ENCODE measurements around the gene CGB7. TPM values are rescaled to one million over a fixed set of nuclear protein-coding genes. Genes with fewer than 3 reads are reported as not detected.
"Not testable (repeated sequence)": the region's sequence is repeated elsewhere in the genome, so short reads cannot be mapped to it uniquely, and the experiment has no call there.

Gene CGB7
- total RNA-seq, 1 donor from 2014 or later, result not detected

DNA sequence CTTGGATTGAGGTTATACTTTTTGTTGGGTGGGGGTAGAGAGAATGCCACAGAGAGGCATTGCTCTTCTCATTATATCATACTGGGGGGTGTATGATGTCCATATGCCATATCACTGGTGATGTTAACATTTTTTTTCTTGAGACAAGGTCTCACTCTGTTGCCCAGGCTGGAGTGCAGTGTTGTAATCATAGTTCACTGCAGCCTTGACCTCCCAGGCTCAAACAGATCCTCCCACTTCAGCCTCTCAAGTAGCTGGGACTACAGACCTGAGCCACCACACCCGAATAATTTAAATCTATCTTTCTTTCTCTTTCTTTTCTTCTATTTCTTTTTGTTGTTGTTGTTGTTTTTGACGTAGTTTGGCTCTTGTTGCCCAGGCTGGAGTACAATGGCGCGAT, 22.8 kb upstream of the CGB7 start:
- no peak overlapping the region for H3K27ac Mint-ChIP-seq (ENCODE audit: unreplicated experiment)
- peaks cover 8% of the 10 kb centered on the region for H3K9me3 Mint-ChIP-seq (ENCODE audit: unreplicated experiment)
- DNase-seq, result no peak
- no peak overlapping the region for H3K4me3 Mint-ChIP-seq (ENCODE audit: unreplicated experiment)
- H3K4me1 Mint-ChIP-seq (ENCODE audit: low read depth, unreplicated experiment), result peaks cover 4% of the 10 kb centered on the region
- H3K36me3 Mint-ChIP-seq (ENCODE audit: unreplicated experiment), result no peaks in the 10 kb centered on the region
- H3K27me3 Mint-ChIP-seq (ENCODE audit: unreplicated experiment), result peaks cover 9% of the 10 kb centered on the region
- no peak for TF ChIP-seq CTCF (IDR thresholded peaks at IDR 0.05; ENCODE audit: partially characterized antibody, unreplicated experiment)

DNA sequence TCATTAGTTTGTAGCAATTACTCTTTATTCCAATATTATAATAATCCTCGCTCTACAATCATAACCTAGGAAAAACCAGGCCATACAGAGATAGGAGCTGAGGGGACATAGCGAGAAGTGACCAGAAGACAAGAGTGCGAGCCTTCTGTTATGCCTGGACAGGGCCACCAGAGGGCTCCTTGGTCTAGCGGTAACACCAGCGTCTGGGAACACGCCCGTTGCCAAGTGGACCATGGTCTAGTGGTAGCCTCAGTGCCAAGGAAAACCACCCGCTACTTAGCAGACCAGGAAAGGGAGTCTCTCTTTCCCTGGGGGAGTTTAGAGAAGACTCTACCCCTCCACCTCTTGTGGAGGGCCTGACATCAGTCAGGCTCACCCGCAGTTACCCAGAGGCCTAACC, 17.3 kb upstream of the CGB7 start:
- H3K9me3 Mint-ChIP-seq (ENCODE audit: unreplicated experiment); H3K4me1 Mint-ChIP-seq (ENCODE audit: low read depth, unreplicated experiment); H3K27ac Mint-ChIP-seq (ENCODE audit: unreplicated experiment); H3K4me3 Mint-ChIP-seq (ENCODE audit: unreplicated experiment): not testable (repeated sequence)
- H3K36me3 Mint-ChIP-seq (ENCODE audit: unreplicated experiment), result peaks cover 17% of the 10 kb centered on the region
- peaks cover 20% of the 10 kb centered on the region for H3K27me3 Mint-ChIP-seq (ENCODE audit: unreplicated experiment)
- TF ChIP-seq CTCF (IDR thresholded peaks at IDR 0.05; ENCODE audit: partially characterized antibody, unreplicated experiment), result peak; percentile 74
- peak; percentile 70 for DNase-seq

GRCh38 chr19:49073514-49074378, 16.2 kb upstream of the CGB7 start:
- no peak for TF ChIP-seq CTCF (IDR thresholded peaks at IDR 0.05; ENCODE audit: partially characterized antibody, unreplicated experiment)
- peaks cover 7% of the 10 kb centered on the region for H3K9me3 Mint-ChIP-seq (ENCODE audit: unreplicated experiment)
- peak overlapping the region; percentile 43 for H3K4me3 Mint-ChIP-seq (ENCODE audit: unreplicated experiment)
- H3K36me3 Mint-ChIP-seq (ENCODE audit: unreplicated experiment), result peaks cover 18% of the 10 kb centered on the region
- H3K27ac Mint-ChIP-seq (ENCODE audit: unreplicated experiment), result peak overlapping the region; percentile 13
- peaks cover 22% of the 10 kb centered on the region for H3K27me3 Mint-ChIP-seq (ENCODE audit: unreplicated experiment)
- H3K4me1 Mint-ChIP-seq (ENCODE audit: low read depth, unreplicated experiment), result no peaks in the 10 kb centered on the region
- peak; percentile 51 for DNase-seq

- DNase-seq, result peak; percentile 59
- H3K9me3 Mint-ChIP-seq (ENCODE audit: unreplicated experiment), result peaks cover 4% of the 10 kb centered on the region
- peaks cover 4% of the 10 kb centered on the region for H3K4me1 Mint-ChIP-seq (ENCODE audit: low read depth, unreplicated experiment)
- no peak overlapping the region for H3K4me3 Mint-ChIP-seq (ENCODE audit: unreplicated experiment)
- peaks cover 22% of the 10 kb centered on the region for H3K36me3 Mint-ChIP-seq (ENCODE audit: unreplicated experiment)
- TF ChIP-seq CTCF (IDR thresholded peaks at IDR 0.05; ENCODE audit: partially characterized antibody, unreplicated experiment), result no peak
- H3K27me3 Mint-ChIP-seq (ENCODE audit: unreplicated experiment), result peaks cover 25% of the 10 kb centered on the region
- no peak overlapping the region for H3K27ac Mint-ChIP-seq (ENCODE audit: unreplicated experiment)
Observed at GRCh38 chr19:49071860-49072547, 14.5 kb upstream of the CGB7 start.

DNA sequence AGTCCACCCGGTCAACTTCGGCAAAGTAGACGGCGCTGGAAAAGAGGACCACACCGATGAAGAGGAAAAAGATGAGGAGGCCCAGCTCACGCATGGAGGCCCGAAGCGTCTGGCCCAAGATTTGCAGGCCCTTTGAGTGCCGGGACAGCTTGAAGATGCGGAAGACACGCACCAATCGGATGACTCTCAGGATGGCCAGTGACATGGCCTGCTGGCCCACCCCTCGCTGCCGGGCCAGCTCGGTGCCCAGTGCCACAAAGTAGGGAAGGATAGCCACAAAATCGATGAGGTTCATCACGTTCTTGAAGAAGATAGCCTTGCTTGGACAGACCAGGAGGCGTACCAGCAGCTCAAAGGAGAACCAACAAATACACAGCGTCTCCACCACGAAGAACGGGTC, 12.9 kb upstream of the CGB7 start:
- Mint-ChIP-seq H3K4me3 (ENCODE audit: unreplicated experiment) (no peak overlapping the region), H3K27ac (ENCODE audit: unreplicated experiment) (no peak overlapping the region), H3K36me3 (ENCODE audit: unreplicated experiment) (peaks cover 22% of the 10 kb centered on the region), H3K4me1 (ENCODE audit: low read depth, unreplicated experiment) (peaks cover 11% of the 10 kb centered on the region), H3K27me3 (ENCODE audit: unreplicated experiment) (peaks cover 25% of the 10 kb centered on the region), H3K9me3 (ENCODE audit: unreplicated experiment) (peaks cover 4% of the 10 kb centered on the region)
- no peak for DNase-seq
- TF ChIP-seq CTCF (IDR thresholded peaks at IDR 0.05; ENCODE audit: partially characterized antibody, unreplicated experiment), result no peak

Measured in glutamatergic neuron (in vitro differentiated cells).